Measurements from ENCODE around the gene MCF2L2. TPM values are rescaled to one million over a fixed set of nuclear protein-coding genes. Genes with fewer than 3 reads are reported as not detected.
"Not testable (repeated sequence)": the region's sequence is repeated elsewhere in the genome, so short reads cannot be mapped to it uniquely, and the experiment has no call there.

MCF2L2 gene
- total RNA-seq, 1 donor from 2014 or later, result 1.2 TPM

GRCh38 chr3:183172051-183172639 is 256.3 kb downstream of the MCF2L2 start:
- TF ChIP-seq, protein P1, sequence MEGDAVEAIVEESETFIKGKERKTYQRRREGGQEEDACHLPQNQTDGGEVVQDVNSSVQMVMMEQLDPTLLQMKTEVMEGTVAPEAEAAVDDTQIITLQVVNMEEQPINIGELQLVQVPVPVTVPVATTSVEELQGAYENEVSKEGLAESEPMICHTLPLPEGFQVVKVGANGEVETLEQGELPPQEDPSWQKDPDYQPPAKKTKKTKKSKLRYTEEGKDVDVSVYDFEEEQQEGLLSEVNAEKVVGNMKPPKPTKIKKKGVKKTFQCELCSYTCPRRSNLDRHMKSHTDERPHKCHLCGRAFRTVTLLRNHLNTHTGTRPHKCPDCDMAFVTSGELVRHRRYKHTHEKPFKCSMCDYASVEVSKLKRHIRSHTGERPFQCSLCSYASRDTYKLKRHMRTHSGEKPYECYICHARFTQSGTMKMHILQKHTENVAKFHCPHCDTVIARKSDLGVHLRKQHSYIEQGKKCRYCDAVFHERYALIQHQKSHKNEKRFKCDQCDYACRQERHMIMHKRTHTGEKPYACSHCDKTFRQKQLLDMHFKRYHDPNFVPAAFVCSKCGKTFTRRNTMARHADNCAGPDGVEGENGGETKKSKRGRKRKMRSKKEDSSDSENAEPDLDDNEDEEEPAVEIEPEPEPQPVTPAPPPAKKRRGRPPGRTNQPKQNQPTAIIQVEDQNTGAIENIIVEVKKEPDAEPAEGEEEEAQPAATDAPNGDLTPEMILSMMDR (IDR thresholded peaks at IDR 0.05), result no peak
- peaks cover 19% of the 10 kb centered on the region for H3K27me3 ChIP-seq
- ATAC-seq, result no peak

DNA sequence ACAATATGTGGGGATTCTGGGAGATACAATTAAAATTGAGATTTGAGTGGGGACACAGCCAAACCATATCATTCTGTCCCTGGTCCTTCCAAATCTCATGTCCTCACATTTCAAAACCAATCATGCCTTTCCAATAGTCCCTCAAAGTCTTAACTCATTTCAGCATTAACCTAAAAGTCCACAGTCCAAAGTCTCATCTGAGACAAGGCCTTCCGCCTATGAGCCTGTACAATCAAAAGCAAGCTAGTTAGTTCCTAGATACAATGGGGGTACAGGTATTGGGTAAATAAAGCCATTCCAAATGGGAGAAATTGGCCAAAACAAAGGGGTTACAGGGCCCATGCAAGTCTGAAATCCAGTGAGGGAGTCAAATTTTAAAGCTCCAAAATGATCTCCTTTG is 260.4 kb downstream of the MCF2L2 start:
- intact Hi-C loops (cut with DNase I); ATAC-seq; H3K4me1 ChIP-seq: not testable (repeated sequence)

More at GRCh38 chr3:183172051-183172639, 256.3 kb downstream of the MCF2L2 start:
- Histone ChIP-seq H3K9me3 (no peaks in the 10 kb centered on the region), H3K4me3 (no peak overlapping the region), H3K36me3 (no peaks in the 10 kb centered on the region), H3K27ac (no peak overlapping the region), H3K4me1 (no peaks in the 10 kb centered on the region)
- no peak for DNase-seq
- intact Hi-C loops (cut with DNase I), result no loop called here

DNA sequence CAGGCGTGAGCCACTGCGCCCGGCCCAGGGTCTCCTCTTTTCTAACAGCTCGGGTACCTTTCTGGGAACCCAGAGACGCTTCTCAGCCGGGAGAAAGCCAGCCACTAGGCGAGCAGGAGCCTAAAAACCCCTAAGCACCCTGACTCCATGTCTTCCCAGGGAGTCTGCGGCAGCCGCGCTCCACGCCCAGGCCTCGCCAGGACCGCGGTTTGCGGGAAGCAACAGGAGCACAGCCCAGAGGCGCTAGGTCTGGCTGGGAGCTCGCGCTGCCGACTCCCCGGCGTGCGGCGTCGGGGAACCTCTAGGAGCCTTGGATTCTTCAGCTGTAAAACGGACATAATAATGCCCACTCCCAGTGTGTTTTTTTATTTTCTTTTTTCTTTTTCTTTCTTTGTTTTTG is 264.9 kb downstream of the MCF2L2 start:
- no peaks in the 10 kb centered on the region for H3K9me3 ChIP-seq
- peaks cover 3% of the 10 kb centered on the region for H3K4me1 ChIP-seq
- TF ChIP-seq, protein P1 (IDR thresholded peaks at IDR 0.05), result no peak
- H3K36me3 ChIP-seq, result no peaks in the 10 kb centered on the region
- no peak for DNase-seq
- no peak for ATAC-seq
- intact Hi-C loops (cut with DNase I), result no loop called here
- H3K4me3 ChIP-seq, result no peak overlapping the region
- peaks cover 18% of the 10 kb centered on the region for H3K27me3 ChIP-seq
- no peak overlapping the region for H3K27ac ChIP-seq

More for the DNA sequence above, 260.4 kb downstream of the MCF2L2 start:
- not testable (repeated sequence) for DNase-seq, H3K4me3 ChIP-seq, H3K9me3 ChIP-seq, H3K27ac ChIP-seq, H3K27me3 ChIP-seq, H3K36me3 ChIP-seq

- H3K36me3 ChIP-seq, result no peaks in the 10 kb centered on the region
- ATAC-seq (peak; percentile 5), DNase-seq (no peak)
- H3K27me3 ChIP-seq, result peaks cover 18% of the 10 kb centered on the region
- peak overlapping the region; percentile 59 for H3K4me3 ChIP-seq
- intact Hi-C loops (cut with DNase I), result no loop called here
- no peaks in the 10 kb centered on the region for H3K9me3 ChIP-seq
- peak overlapping the region; percentile 70 for H3K27ac ChIP-seq
- peaks cover 3% of the 10 kb centered on the region for H3K4me1 ChIP-seq
- TF ChIP-seq, protein P1 (IDR thresholded peaks at IDR 0.05), result no peak
These were observed 266.7 kb downstream of the MCF2L2 start for GRCh38 chr3:183161552-183162336.

- DNase-seq, result no peak
- no peaks in the 10 kb centered on the region for H3K36me3 ChIP-seq
- ATAC-seq, result no peak
- TF ChIP-seq, protein P1 (IDR thresholded peaks at IDR 0.05), result no peak
- H3K4me1 ChIP-seq, result peaks cover 3% of the 10 kb centered on the region
- H3K27me3 ChIP-seq, result peaks cover 18% of the 10 kb centered on the region
- H3K27ac ChIP-seq, result peak overlapping the region; percentile 70
- H3K9me3 ChIP-seq, result no peaks in the 10 kb centered on the region
- peak overlapping the region; percentile 59 for H3K4me3 ChIP-seq
- intact Hi-C loops (cut with DNase I), result no loop called here
These were observed 267.8 kb downstream of the MCF2L2 start for GRCh38 chr3:183160616-183161015.

DNA sequence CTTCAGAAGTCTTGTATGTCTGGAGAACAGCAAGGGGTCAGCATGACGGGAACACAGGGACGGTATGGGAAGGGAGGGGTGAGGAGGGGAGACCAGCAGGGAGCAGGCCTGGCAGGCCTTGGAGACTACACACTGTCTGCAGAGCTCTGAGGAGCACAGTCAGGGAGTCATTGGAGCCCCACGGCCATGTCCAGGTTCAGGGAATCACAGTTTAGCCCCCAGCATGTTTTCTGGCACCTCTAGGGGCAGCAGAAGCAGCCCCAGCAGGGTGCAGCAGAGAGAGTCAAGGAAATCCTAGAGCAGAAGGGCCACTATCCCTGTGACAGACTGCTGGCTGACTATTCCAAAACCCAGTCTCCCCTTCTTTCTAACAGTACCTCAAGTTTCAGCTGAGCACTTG is 269.1 kb downstream of the MCF2L2 start:
- Histone ChIP-seq H3K4me3 (peak overlapping the region; percentile 59), H3K9me3 (no peaks in the 10 kb centered on the region), H3K4me1 (peaks cover 3% of the 10 kb centered on the region), H3K27ac (peak overlapping the region; percentile 70), H3K27me3 (peaks cover 23% of the 10 kb centered on the region), H3K36me3 (no peaks in the 10 kb centered on the region)
- ATAC-seq (peak; percentile 12), DNase-seq (no peak)
- TF ChIP-seq, protein P1 (IDR thresholded peaks at IDR 0.05), result peak; percentile 23
- intact Hi-C loops (cut with DNase I), result no loop called here

All from upper lobe of right lung (tissue), 1 donor.